NOMO-1 (cell line): ENCODE results near the gene ELP5.
A peak's percentile ranks its signal among the peaks of the same experiment; 100 is the strongest.

Experiments
- DNase-seq, 2 experiments: peaks; one replicate each; lab custom pipeline; 2025; ENCODE audit not compliant: unreplicated experiment in 2 of 2; lab: John Stamatoyannopoulos, UW

The ELP5 gene, protein sequence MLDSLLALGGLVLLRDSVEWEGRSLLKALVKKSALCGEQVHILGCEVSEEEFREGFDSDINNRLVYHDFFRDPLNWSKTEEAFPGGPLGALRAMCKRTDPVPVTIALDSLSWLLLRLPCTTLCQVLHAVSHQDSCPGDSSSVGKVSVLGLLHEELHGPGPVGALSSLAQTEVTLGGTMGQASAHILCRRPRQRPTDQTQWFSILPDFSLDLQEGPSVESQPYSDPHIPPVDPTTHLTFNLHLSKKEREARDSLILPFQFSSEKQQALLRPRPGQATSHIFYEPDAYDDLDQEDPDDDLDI

DNA sequence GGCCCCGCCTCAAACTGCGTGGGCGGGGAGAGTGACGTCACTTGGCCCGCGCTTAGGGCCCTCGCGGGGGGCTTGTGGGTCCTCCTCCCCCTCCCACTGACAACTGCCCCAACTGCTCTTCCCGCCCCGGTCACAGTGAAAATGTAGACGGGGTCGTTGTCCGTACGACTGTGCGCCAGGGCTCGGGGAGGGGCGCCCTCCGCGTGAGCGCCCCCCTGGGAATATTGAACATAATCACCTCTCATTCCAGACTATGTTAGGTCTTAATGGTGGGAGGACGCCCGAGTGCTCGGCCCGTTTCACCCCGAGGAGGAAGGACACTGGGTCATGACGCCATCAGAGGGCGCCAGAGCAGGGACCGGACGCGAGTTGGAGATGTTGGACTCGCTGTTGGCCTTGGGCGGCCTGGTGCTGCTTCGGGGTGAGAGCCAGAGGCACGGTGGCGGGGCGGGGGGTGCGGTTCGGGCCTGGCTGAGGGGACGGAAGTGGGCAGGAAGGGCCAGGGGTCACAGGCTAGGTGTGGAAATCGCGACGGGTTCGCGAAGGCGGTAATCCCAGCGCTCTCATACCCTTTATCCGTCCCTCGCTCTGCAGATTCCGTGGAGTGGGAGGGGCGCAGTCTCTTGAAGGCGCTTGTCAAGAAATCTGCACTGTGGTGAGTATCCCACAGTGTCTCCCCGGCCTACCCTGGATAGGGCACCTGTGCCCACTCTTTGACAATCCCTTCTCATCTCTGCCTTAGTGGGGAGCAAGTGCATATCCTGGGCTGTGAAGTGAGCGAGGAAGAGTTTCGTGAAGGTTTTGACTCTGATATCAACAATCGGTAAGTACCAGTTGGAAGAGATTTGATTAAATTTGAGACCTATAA lies at the start of gene ELP5:
Gene ELP5 (plus strand): TSS at position 40 of the 868 bp plus-strand sequence. CDS start 336 bp downstream, at position 376.
- peak; percentile 89 to 90 for DNase-seq

DNA sequence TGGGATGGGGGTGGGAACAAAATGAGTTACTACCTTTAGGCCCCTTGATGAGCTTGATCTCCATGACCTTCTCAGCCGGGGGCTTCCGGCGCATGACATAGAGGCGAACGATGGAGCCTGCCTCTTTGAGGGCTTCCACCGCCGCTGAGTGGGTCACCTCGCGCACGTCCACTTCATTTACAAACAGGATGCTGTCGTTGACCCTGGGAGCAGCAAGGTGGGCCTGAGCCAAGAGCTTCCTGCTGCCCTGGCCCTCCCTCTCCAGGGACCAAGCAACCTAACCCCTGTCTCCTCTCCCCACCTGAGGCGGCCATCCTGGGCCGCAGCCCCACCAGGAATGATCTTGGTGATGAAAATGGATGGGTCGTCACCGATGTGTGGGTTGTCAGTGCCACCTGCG lies 48.6 kb upstream of the ELP5 start:
- DNase-seq = no peak

DNA sequence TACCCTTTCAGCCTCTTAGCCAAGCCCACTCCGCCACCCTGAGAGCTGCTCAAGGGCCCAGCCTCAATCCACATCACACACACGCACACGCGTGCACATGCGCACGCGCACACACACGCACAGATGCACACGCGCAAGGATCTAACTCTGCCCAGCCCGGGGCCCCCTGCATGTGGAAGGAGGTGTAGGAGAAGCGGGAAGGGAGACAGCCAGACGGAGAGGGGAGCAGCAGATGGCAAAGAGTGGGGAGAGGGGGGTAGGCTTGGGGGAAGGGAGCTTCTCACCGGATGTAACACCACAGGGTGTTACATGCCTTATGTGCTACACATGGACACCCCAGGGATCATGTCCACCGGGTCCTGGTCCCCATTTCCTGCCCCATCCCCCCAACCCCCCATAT lies 47.7 kb upstream of the ELP5 start:
- no peak for DNase-seq

DNA sequence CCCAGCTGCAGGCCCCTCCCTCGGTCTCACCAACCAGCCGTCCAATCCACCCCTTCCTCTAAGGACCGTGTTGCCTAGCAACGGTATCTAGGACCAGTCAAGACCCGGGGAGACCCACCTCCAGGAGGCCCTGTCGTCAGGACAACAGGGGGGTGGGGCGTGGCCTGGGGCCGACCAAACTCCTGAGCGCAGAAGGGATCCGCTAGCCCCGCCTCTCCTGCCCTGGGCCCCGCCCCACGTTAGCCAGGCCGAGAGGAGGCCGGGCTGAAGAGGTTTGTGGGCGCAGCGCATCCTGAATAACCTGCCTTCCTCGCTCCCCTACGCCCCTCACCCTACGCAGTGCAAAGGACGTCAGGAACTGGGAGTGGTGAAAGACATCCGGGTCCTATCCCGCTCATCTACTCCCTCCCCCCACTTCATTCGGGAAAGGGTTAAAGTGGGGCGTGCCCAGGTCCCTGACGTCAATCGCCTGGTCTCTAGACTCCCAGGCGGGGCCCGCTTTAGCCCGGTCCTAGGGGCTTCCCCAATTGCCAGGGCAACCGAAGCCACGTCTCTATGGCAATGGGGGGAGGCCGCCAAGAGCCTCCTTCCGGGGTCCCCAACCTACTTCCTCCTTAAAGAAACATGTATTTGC lies 47.1 kb upstream of the ELP5 start:
- no peak for DNase-seq

DNA sequence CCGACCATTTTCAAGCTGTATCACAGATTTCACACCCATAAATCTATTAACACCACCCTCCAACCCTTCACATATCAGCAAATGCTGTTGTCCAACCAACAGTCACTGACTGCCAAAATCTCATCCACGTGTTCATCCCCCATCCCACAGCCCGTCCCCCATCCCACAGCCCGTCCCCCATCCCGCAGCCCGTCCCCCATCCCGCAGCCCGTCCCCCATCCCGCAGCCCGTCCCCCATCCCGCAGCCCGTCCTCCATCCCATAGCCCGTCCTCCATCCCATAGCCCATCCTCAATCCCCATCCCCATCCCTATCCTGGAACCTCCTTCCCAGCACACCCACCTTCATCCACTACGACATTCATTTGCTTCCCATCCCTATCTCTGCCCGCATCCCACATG lies 46.5 kb upstream of the ELP5 start:
- DNase-seq = no peak

DNA sequence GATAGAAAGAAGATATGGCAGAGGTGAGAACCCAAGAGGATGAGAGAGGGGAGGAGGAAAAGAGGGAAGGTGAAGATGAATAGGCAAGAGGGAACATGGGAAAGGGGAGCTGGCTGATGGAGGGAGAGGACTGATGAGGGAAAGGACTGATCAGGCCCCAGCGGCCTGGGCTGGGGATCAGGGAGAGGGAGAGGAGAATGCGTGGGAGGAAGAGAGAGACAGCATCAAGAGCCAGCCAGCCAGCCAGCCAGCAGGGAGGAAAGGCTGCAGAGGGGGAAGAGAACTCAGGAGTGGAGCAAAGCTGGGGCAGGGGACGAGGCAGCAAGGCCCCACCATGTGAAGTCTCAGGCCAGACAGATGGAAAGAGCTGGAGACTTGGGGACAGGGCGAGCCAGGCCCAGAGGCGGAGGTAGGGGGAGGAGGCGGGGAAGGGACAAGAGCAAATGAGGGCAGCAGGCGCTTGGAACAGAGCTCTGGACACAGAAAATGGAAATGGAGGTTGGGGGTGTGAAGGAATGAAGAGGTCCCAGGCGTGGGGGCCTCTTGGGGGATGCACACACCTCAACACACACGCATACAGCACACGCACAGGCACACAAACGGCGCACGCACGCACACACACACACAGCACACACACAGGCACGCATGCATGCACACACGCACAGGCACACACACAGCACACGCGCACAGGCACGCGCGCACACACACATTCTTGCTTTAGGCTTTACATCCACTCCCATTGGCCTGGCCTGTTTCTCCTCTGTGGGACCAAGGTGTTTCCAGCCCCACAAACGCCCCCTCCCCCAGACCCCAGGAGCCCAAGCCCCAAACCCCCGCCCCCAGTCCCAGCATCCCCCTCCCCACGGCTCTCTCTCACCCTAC lies 44.7 kb upstream of the ELP5 start:
- DNase-seq = no peak

DNA sequence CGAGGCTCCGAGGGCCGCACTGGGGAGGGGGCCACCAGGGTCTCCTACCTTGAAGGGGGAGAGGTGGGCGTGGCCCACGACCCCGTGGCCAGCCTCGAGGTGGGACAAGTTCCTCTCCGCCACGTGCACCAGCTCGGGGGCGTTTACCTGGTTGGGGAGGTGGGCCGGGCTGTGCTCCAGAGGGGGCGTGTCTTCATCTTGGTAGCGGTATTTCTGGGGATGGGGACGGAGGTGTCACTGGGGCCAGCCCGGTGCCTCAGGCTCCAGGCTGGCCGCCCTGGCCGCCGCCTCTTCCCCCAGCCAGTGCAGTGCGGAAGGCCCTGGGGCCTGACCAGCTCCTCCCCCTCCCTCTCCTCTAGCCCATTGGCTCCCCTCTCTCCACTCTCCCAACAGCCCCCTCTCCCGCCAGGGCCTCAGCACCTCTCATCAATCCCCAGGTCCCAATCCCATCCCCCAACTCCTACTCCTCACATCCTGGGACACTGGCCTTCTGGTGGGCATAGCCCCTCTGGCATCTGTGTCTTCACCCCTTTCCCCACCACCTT lies 43.9 kb upstream of the ELP5 start:
- no peak for DNase-seq

DNA sequence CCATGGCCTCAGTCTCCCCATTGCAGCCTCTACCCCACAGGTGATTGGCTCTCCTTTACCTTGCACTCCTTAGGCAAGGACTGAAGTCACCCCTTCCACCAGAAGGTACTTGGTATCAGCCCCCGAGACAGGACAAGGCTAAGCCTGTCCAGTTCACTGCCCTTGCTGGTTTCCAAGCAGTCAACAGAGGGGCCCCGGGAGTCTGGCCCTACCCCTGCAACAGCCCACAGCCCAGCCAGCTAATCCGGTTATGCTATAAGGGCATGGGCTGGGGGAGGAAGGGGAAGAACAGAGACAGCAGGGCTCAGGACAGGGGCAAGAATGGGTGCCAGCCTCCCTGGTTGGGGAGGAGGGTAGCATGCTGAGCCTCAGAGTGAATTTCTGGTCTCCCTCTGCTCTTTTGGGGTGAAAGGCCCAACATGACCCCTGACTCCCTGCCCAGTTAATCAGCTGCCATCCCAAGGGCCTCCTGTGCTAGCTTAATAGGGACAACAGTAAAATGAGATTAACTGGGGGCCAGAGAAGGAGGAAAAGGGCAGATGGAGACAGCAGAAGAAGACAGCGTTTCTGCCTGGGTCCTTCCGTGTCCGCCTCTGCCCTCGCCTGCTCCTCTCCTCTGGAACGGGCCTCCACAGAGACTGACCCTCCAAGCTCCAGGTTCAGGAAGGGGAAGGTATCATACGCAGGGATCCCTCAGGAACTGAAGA lies 43.1 kb upstream of the ELP5 start:
- DNase-seq = no peak

DNA sequence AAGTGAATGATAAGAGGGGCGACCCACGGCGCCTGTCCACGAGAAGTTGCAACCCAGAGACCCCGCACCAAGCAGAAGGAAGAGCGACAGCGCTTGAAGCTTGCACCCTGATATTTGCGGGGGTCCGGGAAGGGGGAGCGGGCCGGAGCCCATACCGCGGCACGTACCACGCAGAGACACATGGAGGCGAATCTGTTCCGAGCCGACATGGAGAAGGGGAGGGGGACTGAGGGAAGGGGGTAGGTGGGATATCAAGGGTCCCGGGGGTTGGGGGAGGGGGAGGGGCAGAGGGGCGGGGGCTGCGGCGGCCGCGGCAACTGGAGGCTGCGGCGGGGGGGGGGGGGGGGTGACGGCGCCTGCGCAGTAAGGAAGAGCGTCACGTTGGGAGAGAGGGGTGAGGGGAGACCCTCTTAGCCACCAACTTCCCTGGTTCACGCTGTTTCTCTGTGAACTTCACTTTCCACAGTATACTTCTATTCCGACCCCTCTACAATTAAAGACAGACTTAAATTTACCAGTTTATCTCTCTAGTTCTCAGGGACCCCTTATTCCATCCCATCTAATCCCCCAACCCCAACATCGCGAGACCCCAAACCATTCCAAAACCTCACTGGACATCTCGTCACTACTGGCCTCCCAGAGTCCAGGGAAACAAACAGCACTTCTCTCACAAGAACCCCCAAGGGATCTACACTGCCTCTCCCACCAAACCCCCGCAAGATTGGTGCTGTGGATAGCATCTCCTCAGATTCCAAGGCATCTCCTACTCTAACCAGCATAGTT lies 40.3 kb upstream of the ELP5 start:
- no peak for DNase-seq

DNA sequence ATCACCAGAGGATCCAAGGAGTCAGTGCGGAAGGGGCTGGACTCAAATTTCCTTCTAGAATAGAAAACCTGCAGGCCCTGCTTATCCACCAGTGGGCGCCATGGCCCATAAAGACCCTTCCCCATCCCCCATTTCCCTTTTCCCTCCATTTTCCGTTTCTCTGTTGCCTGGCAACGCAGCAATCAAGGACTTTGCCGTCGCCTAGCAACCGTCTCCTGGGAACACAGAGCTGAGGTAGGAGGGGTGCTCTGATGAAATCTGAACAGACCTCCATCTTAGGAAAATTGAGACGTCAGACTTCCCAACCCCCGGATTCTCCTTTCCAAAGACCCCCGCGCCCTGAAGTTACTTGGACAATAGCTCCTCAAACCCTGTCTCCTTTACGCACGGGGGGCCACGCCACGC lies 38.1 kb upstream of the ELP5 start:
- DNase-seq = peak; percentile 59 to 72

DNA sequence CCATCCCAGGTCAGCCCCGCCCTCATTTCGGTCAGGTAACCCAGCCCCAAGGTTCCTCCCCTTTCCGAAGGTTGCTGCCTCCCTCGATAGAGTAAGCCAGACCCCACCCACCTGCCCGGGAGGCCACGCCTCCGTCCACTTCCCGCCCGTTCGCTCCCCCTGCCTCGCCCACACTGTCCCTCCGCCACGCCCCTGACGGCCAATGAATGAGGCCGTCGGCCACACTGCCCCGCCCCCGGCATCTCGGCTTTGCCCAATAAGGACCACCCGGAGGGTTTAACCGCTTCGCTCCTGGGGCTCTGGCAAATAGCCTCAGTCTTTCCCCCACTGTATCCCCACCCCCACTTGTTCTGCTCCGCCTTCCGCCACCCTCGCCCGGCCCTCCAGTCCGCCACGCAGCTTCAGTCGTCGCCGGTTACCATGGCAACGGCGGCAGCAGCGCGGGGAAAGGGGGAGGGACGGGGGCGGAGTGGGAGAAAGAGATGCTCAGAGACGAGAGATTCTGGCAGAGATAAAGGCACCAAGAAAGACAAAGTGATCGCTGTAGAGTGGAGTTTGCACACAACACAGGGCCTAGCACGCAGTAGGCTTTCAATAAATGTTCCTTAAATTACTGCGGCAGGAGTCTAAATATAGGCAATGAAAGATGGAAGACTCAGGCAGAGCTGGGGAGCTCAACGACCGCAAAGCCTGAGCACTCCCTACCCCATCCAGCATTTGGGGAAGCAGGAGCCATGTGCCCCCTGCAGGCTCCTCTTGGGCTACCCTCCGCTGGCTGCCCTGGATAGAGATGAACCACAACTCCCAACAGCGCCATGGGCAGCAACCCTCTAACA lies 37.5 kb upstream of the ELP5 start:
- DNase-seq = peak; percentile 95 to 98

DNA sequence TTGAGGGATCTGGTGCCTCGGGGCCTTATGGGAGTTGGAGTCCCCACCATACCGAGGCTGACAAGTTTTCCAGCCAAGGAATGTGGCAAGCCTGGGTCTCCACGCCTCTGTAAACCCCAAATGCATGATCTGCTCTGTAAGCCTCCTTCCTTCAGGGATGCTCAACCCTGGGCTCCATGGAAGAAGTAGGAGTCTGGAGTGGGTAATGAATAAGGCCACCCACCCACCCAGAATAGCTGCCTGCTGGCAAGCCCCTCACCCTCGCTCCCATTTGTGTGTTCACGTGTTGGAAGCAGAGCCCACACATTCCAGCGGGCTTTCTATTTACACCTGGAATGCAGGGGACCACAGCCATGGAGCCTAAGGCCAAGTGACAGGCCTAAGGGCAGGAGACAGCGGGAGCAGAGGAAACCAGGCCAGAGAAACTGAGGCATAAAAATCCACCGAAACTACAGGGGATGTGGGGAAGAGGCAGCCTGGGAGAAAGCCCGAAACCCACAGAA lies 36.8 kb upstream of the ELP5 start:
- DNase-seq = no peak

DNA sequence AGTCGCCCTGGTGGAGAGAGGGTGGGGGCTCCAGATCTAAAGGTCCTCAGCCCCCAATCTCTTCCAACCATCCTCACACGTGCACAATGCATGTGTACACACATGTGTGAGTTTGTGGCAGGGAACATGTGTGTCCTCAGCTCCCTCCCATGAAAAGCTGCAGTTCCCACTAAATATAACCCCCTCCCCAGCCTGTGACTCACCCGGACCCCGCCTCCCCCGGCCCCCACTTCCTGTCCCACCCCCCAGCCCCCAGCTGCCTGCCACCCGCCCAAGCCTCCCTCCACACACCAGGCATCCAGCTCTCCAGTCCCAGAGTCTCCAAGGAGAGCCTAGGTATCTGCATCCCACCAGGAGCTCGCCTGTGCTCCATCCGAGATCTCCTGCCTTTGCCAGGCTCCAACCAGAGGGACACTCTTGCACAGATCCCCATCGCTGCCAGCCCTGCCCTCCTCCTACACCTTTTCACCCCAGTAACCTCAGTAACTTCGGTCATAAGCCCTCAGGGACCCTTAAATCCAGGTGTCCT lies 36.3 kb upstream of the ELP5 start:
- no peak for DNase-seq

DNA sequence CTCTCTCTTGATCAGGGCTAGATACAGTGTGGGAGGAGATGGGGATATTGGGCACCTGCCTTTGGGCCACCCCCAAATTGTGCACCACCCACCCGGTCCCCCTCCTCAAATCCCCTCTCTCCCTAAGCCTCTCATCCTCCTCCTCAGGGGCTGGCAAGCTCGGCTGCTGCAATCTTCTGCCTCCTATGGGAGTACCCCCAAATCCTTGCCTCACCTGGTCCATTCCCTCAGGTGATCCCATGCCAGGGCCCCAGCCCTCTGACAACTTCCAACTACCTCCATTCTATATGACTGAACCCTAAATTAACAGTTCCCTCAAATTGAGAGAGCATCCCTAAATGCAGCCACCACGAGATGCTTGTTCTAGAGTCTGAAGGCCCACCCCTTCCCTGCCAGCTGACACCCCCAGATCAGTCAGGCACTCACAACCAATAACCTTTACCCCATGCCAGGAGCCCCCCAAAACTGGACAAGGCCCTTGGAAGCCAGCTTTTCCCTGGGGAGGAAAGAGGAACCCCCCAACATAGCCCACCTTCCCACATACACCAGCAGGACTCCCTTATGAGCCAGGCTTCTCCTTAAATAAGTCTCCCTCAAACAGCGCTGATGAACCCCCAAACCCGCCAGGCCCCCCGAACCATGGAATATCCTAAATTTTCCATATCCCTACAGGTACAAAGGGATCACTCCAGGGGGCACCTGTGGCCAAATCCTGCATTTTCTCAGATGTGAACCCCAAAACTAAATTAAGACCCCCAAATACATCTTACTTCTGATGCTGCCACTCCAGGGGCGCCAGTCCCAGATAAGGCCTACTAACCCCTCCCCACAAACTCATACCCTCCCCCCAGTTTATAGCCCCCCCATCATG lies 35.5 kb upstream of the ELP5 start:
- DNase-seq = no peak

DNA sequence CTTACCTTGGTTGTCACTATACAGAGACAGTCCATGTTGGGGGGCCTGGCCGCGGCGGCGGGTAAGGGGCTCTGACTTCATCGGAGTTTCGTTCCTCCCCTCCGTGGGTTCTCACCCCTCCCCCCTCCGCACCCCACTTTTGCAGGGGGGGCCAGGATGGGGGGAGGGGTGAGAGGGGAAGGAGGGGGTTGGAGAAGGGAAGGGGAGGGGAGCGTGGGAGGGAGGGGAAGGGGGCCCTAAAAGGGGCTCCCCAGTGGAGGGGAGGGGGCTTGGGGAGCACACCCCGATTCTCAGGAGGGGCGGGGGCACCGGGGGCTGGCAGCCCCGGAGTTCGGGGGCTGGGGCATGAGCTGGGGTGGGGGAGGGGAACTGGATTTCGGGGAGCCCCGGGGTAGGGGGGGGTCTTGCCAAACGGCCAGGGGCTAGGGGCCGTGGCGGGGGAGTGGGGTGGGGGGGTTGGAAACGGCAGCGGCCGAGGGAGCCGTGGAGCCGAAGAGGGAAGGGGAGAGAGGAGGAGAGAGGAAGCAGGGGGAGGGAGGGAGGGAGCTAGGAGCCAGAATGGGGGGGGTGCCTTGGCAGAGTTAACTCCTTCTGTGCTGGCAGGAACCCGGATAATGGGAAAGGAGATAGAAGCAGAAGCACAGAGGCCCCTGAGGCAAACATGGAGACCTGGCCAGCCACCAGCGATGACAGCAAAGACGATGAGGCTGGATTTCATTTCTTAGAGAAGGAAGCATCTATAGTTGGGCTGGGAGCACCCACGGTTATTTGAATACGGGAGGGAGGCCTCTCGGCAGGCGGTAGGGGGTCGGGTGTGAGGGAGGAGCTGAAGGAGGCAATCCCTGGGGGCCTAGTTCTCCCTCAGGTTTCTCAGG lies 34.7 kb upstream of the ELP5 start:
- peak; percentile 56 for DNase-seq

DNA sequence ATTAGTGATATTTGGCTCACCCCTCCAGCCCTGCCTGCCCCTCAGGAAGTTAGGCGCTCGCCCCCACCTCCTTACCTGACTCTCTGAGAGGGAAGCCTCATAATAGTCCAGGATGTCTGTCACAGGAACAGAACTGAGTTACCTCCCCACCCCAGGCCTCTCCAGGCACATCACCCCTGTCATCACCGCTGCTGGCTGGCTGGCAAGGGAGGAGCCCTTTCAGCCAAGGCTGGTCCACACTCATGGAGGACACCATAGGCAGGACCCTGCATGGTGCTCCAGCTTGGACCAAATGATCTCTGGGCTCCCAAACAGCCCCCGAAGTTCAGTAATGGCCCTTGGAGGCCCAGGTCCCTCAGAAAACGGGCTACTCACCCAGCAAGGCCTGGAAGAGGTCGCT lies 33.8 kb upstream of the ELP5 start:
- DNase-seq = no peak
